Pulmonary artery endothelial cell (primary cell): Measurements from ENCODE around the gene CHMP1A. TPM values are rescaled to one million over a fixed set of nuclear protein-coding genes. Genes with fewer than 3 reads are reported as not detected.
"Not testable (repeated sequence)": the region's sequence is repeated elsewhere in the genome, so short reads cannot be mapped to it uniquely, and the experiment has no call there.

Experiments used
- DNase-seq: peaks from one replicate; pipeline ENCODE4 v3.0.0-alpha.2; 2011; ENCODE audit warnings: low read depth, low spot score
- total RNA-seq: library from RNA; depleted of rRNA; stranded (reverse); fragments of >200 nt; gene quantifications from 2 replicates; pipeline ENCODE4 v1.2.3, GENCODE V29; 2014

Gene CHMP1A
- total RNA-seq, 1 donor from 2014 or later = 88.8 TPM

DNA sequence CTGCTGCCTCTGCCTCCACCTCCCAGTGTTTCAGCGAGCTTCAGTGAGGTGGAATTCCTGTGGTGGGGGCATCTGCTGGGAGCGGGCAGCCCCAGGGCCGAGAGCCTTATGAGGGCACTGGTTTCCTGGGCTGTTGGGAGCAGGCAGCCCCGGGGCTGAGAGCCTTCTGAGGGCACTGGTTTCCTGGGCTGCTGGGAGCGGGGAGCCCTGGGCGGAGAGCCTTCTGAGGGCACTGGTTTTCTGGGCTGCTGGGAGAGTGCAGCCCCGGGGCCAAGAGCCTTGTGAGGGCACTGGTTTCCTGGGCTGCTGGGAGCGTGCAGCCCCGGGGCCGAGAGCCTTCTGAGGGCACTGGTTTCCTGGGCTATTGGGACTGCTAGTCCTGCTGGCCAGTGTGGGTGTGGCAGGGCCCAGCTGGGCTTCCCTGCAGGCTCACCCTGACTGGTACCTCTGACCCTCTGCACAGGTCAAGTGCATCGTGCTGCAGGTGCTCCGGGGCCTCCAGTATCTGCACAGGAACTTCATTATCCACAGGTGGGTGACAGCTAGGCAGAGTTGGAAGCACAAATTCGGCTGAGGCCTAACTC, 34.6 kb upstream of the CHMP1A start:
- DNase-seq = no peak

DNA sequence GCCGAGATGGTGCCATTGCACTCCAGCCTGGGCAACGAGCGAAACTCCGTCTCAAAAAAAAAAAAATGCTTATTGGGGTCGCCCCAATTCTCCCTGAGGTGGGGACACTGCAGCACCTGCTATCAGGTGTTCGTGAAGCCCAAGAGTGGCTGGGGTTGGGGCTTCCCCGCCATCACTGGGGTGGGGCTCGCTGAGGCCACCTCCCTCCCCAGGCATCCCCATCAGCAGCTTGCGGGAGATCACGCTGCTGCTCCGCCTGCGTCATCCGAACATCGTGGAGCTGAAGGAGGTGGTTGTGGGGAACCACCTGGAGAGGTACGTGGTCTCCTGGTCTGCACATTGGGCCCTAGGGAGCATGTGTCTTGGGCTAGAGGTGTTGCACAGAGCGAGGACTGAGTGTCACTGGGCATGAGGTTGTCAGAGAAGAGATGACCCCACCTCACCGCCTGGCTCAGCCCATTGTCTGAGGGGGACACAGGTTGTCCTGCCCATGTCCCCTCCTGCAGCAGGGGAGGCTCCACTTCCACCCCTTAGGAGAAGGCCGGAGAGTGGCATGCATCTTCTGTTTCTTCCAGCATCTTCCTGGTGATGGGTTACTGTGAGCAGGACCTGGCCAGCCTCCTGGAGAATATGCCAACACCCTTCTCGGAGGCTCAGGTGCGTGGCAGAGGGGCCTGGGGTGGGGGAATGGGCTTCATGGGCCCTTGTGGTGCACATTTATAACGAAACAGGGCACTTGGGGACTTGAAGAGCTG, 33.9 kb upstream of the CHMP1A start:
- DNase-seq = no peak

- DNase-seq = no peak
Observed at GRCh38 chr16:89690392-89690901, 32.9 kb upstream of the CHMP1A start.

DNA sequence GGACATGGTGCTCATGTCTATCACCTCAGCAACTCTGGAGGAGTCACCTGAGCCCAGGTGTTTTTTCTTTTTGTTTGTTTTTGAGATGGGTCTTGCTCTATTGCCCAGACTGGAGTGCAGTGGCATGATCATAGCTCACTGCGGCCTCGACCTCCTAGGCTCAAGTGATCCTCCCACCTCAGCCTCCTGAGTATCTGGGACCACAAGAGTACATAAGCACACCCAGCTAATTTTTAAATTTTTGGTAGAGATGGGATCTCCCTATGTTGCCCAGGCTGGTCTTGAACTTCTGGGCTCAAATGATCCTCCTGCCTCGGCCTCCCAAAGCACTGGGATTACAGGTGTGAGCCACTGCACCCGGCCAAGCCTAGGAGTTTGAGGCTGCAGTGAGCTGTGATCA, 32.1 kb upstream of the CHMP1A start:
- not testable (repeated sequence) for DNase-seq

- DNase-seq = no peak
Observed at GRCh38 chr16:89689142-89689541, 31.6 kb upstream of the CHMP1A start.

DNA sequence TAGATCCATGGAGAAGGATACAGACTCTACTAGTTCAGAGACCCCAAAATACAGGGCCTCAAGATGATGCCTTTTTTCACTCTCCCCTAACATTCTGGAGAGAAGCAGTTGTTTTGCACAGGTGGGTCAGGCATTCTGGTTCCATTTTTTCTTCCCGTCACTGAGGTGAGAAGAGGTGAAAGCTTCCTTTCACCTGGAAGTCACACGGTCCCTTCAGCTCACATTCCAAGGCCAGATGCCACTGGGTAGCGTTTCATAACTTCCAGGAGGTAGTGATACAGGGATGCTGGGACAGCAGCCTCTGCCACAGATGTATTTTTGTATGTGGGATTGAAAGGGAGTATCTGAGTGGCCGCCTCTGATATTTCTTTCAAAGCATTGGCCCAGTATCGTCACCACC, 30.9 kb upstream of the CHMP1A start:
- DNase-seq = no peak

DNA sequence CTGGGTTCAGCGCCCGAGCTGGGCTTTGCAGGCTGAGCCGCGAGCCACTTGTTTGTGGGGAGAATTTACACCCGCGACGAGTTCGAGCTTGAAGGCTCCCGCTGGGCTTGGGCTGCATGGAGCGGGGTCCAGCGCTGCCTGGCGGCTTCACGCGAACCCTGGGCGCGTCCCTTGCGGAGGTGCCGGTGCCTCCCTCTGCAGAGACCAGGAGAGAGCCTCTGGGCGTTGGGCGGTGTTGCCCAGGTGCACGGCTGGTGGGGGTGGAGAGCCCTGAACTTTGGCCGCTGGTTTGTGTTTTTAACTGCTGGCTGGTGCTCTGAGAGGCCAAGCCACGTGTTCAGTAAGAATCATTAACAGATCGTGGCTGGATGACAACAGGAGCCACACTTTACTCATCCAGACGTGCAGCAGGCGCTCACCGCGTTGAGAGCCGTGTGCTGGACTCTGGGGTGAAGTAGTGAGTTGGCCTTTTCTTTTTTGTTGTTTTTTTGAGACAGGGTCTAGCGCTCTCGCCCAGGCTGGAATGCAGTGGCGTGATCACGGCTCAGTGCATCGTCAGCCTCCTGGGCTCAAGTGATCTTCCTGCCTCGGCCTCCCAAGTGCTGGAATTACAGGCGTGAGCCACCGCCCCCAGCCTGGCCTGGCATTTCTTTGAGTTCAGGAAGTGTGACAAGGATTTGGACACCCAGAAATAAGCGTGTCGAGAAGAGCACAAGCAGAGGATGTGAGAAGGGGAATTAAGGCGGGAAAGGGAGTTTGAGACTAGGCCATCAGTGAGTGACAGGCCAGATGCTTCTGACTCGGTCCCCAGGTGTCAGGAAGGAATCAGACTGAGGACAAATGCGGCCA, 29.8 kb upstream of the CHMP1A start:
- DNase-seq = no peak

DNA sequence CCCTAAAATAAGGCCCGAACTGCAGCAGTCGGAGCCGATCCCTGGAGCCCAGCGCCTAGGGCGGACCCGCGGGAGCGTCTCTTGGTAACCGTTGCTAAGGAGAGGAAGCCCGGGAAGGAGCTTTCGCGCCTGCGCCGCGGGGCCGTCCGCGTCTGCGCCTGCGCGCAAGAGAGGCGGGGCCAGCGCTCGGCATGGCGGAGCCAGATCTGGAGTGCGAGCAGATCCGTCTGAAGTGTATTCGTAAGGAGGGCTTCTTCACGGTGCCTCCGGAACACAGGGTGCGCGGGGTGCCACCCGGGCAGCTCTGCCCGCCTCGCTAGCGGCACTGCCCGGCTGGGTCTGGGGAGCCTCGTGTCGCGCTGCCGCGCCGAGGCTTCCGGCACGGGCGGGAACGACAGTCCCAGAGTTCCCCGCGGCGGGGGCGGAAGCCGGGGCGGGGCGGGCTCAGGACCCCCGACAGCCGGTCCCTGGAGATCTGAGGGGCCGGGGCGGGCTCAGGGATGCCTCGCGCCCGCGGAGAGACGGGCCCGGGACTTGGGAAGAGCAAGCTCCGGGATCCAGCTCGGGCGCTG, 29.1 kb upstream of the CHMP1A start, which contains the start of gene CDK10:
Gene CDK10 (plus strand): TSS at position 170 of the 572 bp plus-strand sequence. CDS start 22 bp downstream, at position 192.
- DNase-seq = no peak

DNA sequence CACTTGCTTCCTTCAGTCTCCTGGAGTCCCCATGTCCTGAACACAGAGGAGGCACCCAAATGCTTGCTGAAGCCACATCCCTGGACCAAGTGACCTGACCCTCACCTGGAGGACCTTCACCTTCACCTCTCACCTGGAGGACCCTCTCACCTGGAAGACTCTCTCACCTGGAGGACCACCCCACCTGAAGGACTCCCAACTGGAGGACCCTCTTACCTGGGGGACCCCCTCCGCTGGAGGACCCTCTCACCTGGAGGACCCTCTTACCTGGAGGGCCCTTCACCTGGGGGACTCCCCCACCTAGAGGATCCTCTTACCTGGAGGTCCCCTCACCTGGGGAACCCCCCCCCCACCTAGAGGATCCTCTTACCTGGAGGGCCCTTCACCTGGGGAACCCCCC, 28.4 kb upstream of the CHMP1A start:
- no peak for DNase-seq

GRCh38 chr16:89678258-89678657, 20.8 kb upstream of the CHMP1A start:
- no peak for DNase-seq

DNA sequence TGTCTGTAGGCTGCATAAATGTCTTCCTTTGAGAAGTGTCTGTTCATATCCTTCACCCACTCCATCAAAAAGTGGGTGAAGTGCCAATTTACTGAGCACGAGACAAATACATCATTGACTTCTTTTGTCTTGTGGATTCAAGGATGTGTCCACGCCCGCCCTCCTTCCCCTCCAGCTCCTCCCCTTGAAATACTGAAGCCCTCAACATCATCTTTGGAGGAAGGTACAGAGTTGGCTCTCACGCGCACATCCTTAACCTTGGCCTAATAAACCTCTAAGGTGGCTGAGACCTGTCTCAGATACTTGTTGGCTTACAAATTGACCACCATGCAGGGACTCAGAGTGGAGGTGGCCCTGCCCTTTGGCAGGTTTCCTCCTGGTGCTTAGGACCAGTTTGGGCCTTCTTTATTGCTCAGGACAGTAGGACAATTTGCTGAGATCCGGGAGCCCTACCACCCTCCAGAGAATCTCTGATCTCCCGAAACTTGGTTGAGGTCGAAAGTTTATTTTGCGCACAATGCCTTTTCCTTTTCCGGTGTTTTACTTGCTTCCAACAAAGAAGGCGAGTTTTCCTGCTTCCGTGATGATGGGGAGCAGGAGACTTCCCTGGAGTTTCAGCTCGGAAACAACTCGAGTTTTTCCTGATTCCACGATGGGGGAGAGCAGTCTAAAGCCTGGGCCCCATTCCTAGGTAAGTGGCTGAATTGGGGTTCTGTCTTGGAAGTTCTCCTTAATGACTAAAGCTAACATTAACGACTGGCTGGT, 14.9 kb upstream of the CHMP1A start:
- no peak for DNase-seq

DNA sequence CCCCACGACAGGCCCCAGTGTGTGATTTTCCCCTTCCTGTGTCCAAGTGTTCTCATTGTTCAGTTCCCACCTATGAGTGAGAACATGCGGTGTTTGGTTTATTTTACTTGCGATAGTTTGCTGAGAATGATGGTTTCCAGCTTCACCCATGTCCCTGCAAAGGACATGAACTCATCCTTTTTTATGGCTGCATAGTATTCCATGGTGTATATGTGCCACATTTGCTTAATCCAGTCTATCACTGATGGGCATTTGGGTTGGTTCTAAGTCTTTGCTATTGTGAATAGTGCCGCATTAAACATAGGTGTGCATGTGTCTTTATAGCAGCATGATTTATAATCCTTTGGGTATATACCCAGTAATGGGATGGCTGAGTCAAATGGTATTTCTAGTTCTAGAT, 14.1 kb upstream of the CHMP1A start:
- DNase-seq = not testable (repeated sequence)

- no peak for DNase-seq
Observed at GRCh38 chr16:89670496-89671431, 13.3 kb upstream of the CHMP1A start.

GRCh38 chr16:89669755-89670154, 12.2 kb upstream of the CHMP1A start:
- no peak for DNase-seq

- DNase-seq = no peak
Observed at GRCh38 chr16:89668790-89669158, 11.3 kb upstream of the CHMP1A start.

GRCh38 chr16:89667633-89668032, 10.1 kb upstream of the CHMP1A start:
- DNase-seq = no peak

DNA sequence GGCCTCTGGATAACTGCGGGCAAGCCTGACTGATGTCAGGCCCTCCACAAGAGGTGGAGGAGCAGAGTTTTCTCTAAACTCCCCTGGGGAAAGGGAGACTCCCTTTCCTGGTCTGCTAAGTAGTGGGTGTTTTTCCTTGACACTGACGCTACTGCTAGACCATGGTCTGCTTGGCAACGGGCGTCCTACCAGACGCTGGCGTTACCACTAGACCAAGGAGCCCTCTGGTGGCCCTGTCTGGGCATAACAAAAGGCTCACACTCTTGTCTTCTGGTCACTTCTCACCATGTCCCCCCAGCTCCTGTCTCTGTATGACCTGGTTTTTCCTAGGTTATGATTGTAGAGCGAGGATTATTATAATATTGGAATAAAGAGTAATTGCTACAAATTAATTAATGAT, 9.5 kb upstream of the CHMP1A start:
- not testable (repeated sequence) for DNase-seq

- not testable (repeated sequence) for DNase-seq
Observed at GRCh38 chr16:89664238-89664637, 6.7 kb upstream of the CHMP1A start.

GRCh38 chr16:89661215-89661614, 3.7 kb upstream of the CHMP1A start:
- no peak for DNase-seq

GRCh38 chr16:89660146-89660545, 2.6 kb upstream of the CHMP1A start:
- DNase-seq = no peak
